HCT116 (cell line): Measurements from ENCODE around the gene CEP41.

ENCODE experiments used
- EZH2phosphoT487 ChIP-seq: fragments of 200-600 bp; IDR thresholded peaks from 2 replicates; pipeline ENCODE4 v1.6.1; 2018; ENCODE audit warnings: antibody characterized with exemption, borderline replicate concordance
- TF ChIP-seq, protein P1 (sequence below): IDR thresholded peaks from 2 replicates; pipeline ENCODE4 v1.6.1; 2012

DNA sequence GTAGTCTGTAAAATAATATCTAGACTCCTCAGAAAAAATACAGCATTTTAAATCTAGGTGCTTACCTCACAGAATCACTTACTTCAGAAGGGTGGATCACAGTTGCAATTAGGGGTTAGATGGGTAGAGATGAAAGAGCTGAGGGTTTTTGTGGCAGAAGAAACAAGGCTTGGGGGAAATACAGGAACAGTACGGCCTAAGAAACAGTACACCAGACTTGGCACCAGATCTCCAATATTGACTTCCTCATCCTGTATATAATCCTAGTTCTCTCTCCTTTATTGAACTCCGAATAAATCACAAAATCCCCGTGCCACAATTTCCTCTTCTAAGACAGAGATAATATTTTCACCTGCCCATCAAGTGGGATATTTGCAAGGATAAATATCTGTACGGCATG is 14.3 kb downstream of the CEP41 start:
- TF ChIP-seq, protein P1, sequence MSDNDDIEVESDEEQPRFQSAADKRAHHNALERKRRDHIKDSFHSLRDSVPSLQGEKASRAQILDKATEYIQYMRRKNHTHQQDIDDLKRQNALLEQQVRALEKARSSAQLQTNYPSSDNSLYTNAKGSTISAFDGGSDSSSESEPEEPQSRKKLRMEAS: no peak
- no peak for TF ChIP-seq EZH2phosphoT487
